ENCODE data around the gene RGL2. TPM values are rescaled to one million over a fixed set of nuclear protein-coding genes. Genes with fewer than 3 reads are reported as not detected.

Gene RGL2
- total and polyA plus RNA-seq, 10 of the 15 experiments (the other 5 are each of a cell fraction or from before 2014, with no cell fraction given) = 0.84 to 21.2 (median 6.8) TPM

GRCh38 chr6:33324125-33324524 is 25.4 kb upstream of the RGL2 start:
- H3K27ac ChIP-seq (ENCODE audit: control insufficient read depth, insufficient read depth) = peak overlapping the region; percentile 83
- WGBS (ENCODE audit: insufficient coverage, insufficient replicate concordance, low lambda C conversion rate, missing lambda C conversion rate) = under 1% methylated on average over 7 of the region's 7 CpGs
- DNase-seq (ENCODE audit: low read depth, low spot score) (no peak), FAIRE-seq (peak; percentile 49), ATAC-seq (no peak)
- H3K4me3 ChIP-seq = peak overlapping the region; percentile 80
- BruUV-seq (replicated peaks) = no TSS peak
- intact Hi-C loops (cut with micrococcal nuclease; ENCODE audit: unreplicated experiment) = no loop called here
- ChIA-PET POLR2A (interaction anchor here (0.6 to 1.5 kb wide), 7 partner anchors 12 to 301 kb away, joined by 3 to 7 read pairs (median 4); partner anchors contain the start of gene CUTA), CTCF (interaction anchor here (1.2 to 1.7 kb wide), 2 partner anchors 67 to 358 kb away, joined by 3 to 7 read pairs; no protein-coding TSS in a partner anchor), RAD21 (ENCODE audit: unreplicated experiment) (interaction anchor here (1.1 to 1.2 kb wide), 2 partner anchors 25 to 76 kb away, joined by 3 to 4 read pairs; no protein-coding TSS in a partner anchor), SMC1A (ENCODE audit: uncharacterized antibody, unreplicated experiment) (interaction anchor here (0.6 to 2.0 kb wide), 4 partner anchors 9 to 1136 kb away, joined by 3 to 7 read pairs (median 3); no protein-coding TSS in a partner anchor)
- no peaks in the 10 kb centered on the region for H3K9me3 ChIP-seq (replicated peaks; ENCODE audit: control insufficient read depth, insufficient read depth, low read length)
- H3K36me3 ChIP-seq (ENCODE audit: control insufficient read depth in 2 of 2, insufficient read depth in 2 of 2, low read length in 1 of 2) = peaks cover 7 to 11% of the 10 kb centered on the region in 2 experiments; a peak in 3 of 4 replicates
- peak overlapping the region; percentile 82 for H3K9ac ChIP-seq (ENCODE audit: control insufficient read depth, insufficient read depth, low read length)
- H3K4me2 ChIP-seq (ENCODE audit: control insufficient read depth, insufficient read depth) = peak overlapping the region; percentile 79
- no peaks in the 10 kb centered on the region for H3K27me3 ChIP-seq (replicated peaks in 1 of 2; ENCODE audit: control insufficient read depth in 2 of 2, insufficient read depth in 2 of 2, low read length in 1 of 2)
- in situ Hi-C loops (cut with MboI) = no loop called here
- H3K4me1 ChIP-seq (ENCODE audit: control insufficient read depth, insufficient read depth, low read length) = peaks cover 10% of the 10 kb centered on the region
- H2AFZ ChIP-seq (ENCODE audit: control insufficient read depth, low read depth, low read length) = peak overlapping the region; percentile 82
- H3K79me2 ChIP-seq (ENCODE audit: control insufficient read depth, insufficient read depth, low read length) = peaks cover 29% of the 10 kb centered on the region
- H4K20me1 ChIP-seq (ENCODE audit: control insufficient read depth, insufficient read depth) = 0 out of 2 replicates have a peak, but pooled peaks cover 3% of the 10 kb centered on the region
- TF ChIP-seq HDAC2 (IDR thresholded peaks at IDR 0.05) (no peak), EP300 (IDR thresholded peaks at IDR 0.05; ENCODE audit: borderline replicate concordance in 1 of 2, control insufficient read depth in 1 of 2, low read depth in 2 of 2, low read length in 2 of 2) (no peak), PBX3 (IDR thresholded peaks at IDR 0.05; ENCODE audit: insufficient replicate concordance, low read depth, low read length) (no peak), MEF2B (IDR thresholded peaks at IDR 0.05; ENCODE audit: partially characterized antibody, poor library complexity, severe bottlenecking) (peak; percentile 75), HDGF (IDR thresholded peaks at IDR 0.05) (no peak), E2F4 (IDR thresholded peaks at IDR 0.05; ENCODE audit: low read depth, low read length) (no peak), TCF3 (IDR thresholded peaks at IDR 0.05; ENCODE audit: borderline replicate concordance, insufficient read depth, low read depth, low read length) (0 out of 2 replicates have a peak, but pooled peaks have one; percentile 29), JUND (IDR thresholded peaks at IDR 0.05; ENCODE audit: low read depth, low read length) (0 out of 2 replicates have a peak, but pooled peaks have one; percentile 24), IRF4 (IDR thresholded peaks at IDR 0.05; ENCODE audit: low read depth, low read length) (no peak), ZNF384 (IDR thresholded peaks at IDR 0.05; ENCODE audit: borderline replicate concordance, low read depth, low read length) (peak; percentile 94), MYC (IDR thresholded peaks at IDR 0.05; ENCODE audit: insufficient read depth, insufficient read length, insufficient replicate concordance, low read length, severe bottlenecking) (no peak), KAT2A (conservative IDR thresholded peaks at IDR 0.05; ENCODE audit: control insufficient read depth, low read depth, low read length) (no peak), STAT3 (IDR thresholded peaks at IDR 0.05; ENCODE audit: low read depth, low read length) (no peak), SKIL (IDR thresholded peaks at IDR 0.05; ENCODE audit: low read depth, poor library complexity, severe bottlenecking) (no peak), JUNB (IDR thresholded peaks at IDR 0.05) (peak; percentile 14; the same call in 1 of the 2 replicates), HCFC1 (IDR thresholded peaks at IDR 0.05; ENCODE audit: low read length) (no peak), SUZ12 (IDR thresholded peaks at IDR 0.05; ENCODE audit: unreplicated experiment) (no peak), RCOR1 (conservative IDR thresholded peaks at IDR 0.05; ENCODE audit: low read depth, low read length) (no peak), FOXM1 (IDR thresholded peaks at IDR 0.05; ENCODE audit: low read depth, low read length) (peak; percentile 22; the same call in 1 of the 2 replicates), NFYA (IDR thresholded peaks at IDR 0.05; ENCODE audit: borderline replicate concordance, low read depth, low read length) (no peak)
